Retina (tissue), 1 donor: Measurements from ENCODE around the gene NPFF.

ENCODE experiments used
- DNase-seq: peaks from one replicate; pipeline ENCODE4 v3.0.0-alpha.2; 2016

The NPFF gene

GRCh38 chr12:53472056-53472582 lies 35.2 kb downstream of the NPFF start:
- no peak for DNase-seq

- no peak for DNase-seq
These were observed 39.0 kb downstream of the NPFF start for GRCh38 chr12:53468282-53468681.

- no peak for DNase-seq
These were observed 39.4 kb downstream of the NPFF start for GRCh38 chr12:53467880-53468279.

GRCh38 chr12:53467082-53467481 lies 40.2 kb downstream of the NPFF start:
- DNase-seq: no peak

- DNase-seq: no peak
These were observed 40.6 kb downstream of the NPFF start for GRCh38 chr12:53466640-53467039.

GRCh38 chr12:53465679-53466078 lies 41.6 kb downstream of the NPFF start:
- no peak for DNase-seq

GRCh38 chr12:53464685-53465418 lies 42.4 kb downstream of the NPFF start:
- no peak for DNase-seq

- DNase-seq: no peak
These were observed 43.3 kb downstream of the NPFF start for GRCh38 chr12:53463802-53464560.

GRCh38 chr12:53462935-53463334 lies 44.3 kb downstream of the NPFF start:
- DNase-seq: no peak

- DNase-seq: no peak
These were observed 45.7 kb downstream of the NPFF start for GRCh38 chr12:53461591-53461990.

GRCh38 chr12:53461059-53461458 lies 46.2 kb downstream of the NPFF start:
- no peak for DNase-seq

- no peak for DNase-seq
These were observed 48.2 kb downstream of the NPFF start for GRCh38 chr12:53459097-53459496.
